WTC11 (cell line): ENCODE measurements around the gene ARHGEF10L. TPM values are rescaled to one million over a fixed set of nuclear protein-coding genes. Genes with fewer than 3 reads are reported as not detected.

Experiments
- ATAC-seq: fragments of 200-7000 bp; cut with Tn5 transposase; 2 replicates; pipeline ENCODE4 v1.10.0; 2021; ENCODE audit warnings: mild to moderate bottlenecking, moderate library complexity
- CTCF ChIA-PET: fragments of 300-600 bp; sonication (Branson Sonifier 250); formaldehyde crosslinking; loops from one replicate; lab custom pipeline; 2021; ENCODE audit warnings: antibody characterized with exemption; lab: Charles Lee
- POLR2A ChIA-PET: fragments of 350-600 bp; sonication (Branson Sonifier 250); formaldehyde crosslinking; loops from one replicate; lab custom pipeline; 2021; ENCODE audit warnings: antibody characterized with exemption; lab: Charles Lee
- DNase-seq: peaks from one replicate; pipeline ENCODE4 v3.0.0; 2021; ENCODE audit warnings: low spot score
- H3K27ac Mint-ChIP-seq: 2 replicates; pipeline ENCODE4 v1.8.0; 2021; ENCODE audit warnings: mixed read lengths
- H3K27me3 Mint-ChIP-seq: 2 replicates; pipeline ENCODE4 v1.8.0; 2021; ENCODE audit warnings: low read depth, mild to moderate bottlenecking, moderate library complexity, mixed read lengths
- H3K36me3 Mint-ChIP-seq: 2 replicates; pipeline ENCODE4 v1.8.0; 2021; ENCODE audit warnings: mixed read lengths
- H3K4me1 Mint-ChIP-seq: 2 replicates; pipeline ENCODE4 v1.8.0; 2022; ENCODE audit warnings: mixed read lengths
- H3K4me3 Mint-ChIP-seq: 2 replicates; pipeline ENCODE4 v1.8.0; 2021; ENCODE audit warnings: mild to moderate bottlenecking, moderate library complexity, mixed read lengths
- H3K9me3 Mint-ChIP-seq: 2 replicates; pipeline ENCODE4 v1.8.0; 2021; ENCODE audit warnings: mixed read lengths
- HMGA2 ChIP-seq: fragments of 250-450 bp; sonication (Bioruptor Pico); IDR thresholded peaks from 2 replicates; pipeline ENCODE4 v1.4.0; 2021; ENCODE audit warnings: mild to moderate bottlenecking, moderate library complexity
- JAZF1 ChIP-seq: fragments of 250-450 bp; sonication (Bioruptor Pico); IDR thresholded peaks from 2 replicates; pipeline ENCODE4 v1.9.0; 2021; ENCODE audit warnings: moderate library complexity, mild to moderate bottlenecking, inconsistent platforms
- MXD4 ChIP-seq: fragments of 250-450 bp; sonication (Bioruptor Pico); IDR thresholded peaks from 2 replicates; pipeline ENCODE4 v1.8.0; 2021; ENCODE audit warnings: mild to moderate bottlenecking, moderate library complexity, borderline replicate concordance
- NFATC4 ChIP-seq: fragments of 250-450 bp; sonication (Bioruptor Pico); IDR thresholded peaks from 2 replicates; pipeline ENCODE4 v1.9.0; 2021; ENCODE audit warnings: mild to moderate bottlenecking
- OVOL2 ChIP-seq: fragments of 250-450 bp; sonication (Bioruptor Pico); IDR thresholded peaks from 2 replicates; pipeline ENCODE4 v1.9.0; 2021; ENCODE audit warnings: mild to moderate bottlenecking, borderline replicate concordance
- SMAD3 ChIP-seq: sonication (generic); formaldehyde crosslinking; IDR thresholded peaks from 2 replicates; pipeline ENCODE4 v1.8.0; 2022; ENCODE audit warnings: missing genetic modification reagents, mild to moderate bottlenecking, borderline replicate concordance
- SMAD4 ChIP-seq: sonication (generic); formaldehyde crosslinking; IDR thresholded peaks from 2 replicates; pipeline ENCODE4 v1.8.0; 2022; ENCODE audit warnings: mild to moderate bottlenecking, missing genetic modification reagents
- TEAD4 ChIP-seq: sonication (generic); formaldehyde crosslinking; IDR thresholded peaks from 2 replicates; pipeline ENCODE4 v1.8.0; 2022; ENCODE audit warnings: mild to moderate bottlenecking, missing genetic modification reagents
- ZBTB21 ChIP-seq: sonication (generic); formaldehyde crosslinking; IDR thresholded peaks from 2 replicates; pipeline ENCODE4 v1.8.1; 2023; ENCODE audit warnings: mild to moderate bottlenecking, missing genetic modification reagents, borderline replicate concordance
- ZNF317 ChIP-seq: sonication (generic); formaldehyde crosslinking; IDR thresholded peaks from 2 replicates; pipeline ENCODE4 v1.8.1; 2023; ENCODE audit warnings: low read depth, mild to moderate bottlenecking, moderate library complexity, missing genetic modification reagents, borderline replicate concordance
- ZNF423 ChIP-seq: fragments of 250-450 bp; sonication (Bioruptor Pico); IDR thresholded peaks from 2 replicates; pipeline ENCODE4 v2.1.2; 2022; ENCODE audit warnings: mild to moderate bottlenecking, moderate library complexity
- ZNF671 ChIP-seq: fragments of 250-450 bp; sonication (Bioruptor Pico); IDR thresholded peaks from 2 replicates; pipeline ENCODE4 v1.8.0; 2021; ENCODE audit warnings: mild to moderate bottlenecking
- total RNA-seq: library from RNA; stranded (reverse); gene quantifications from 3 replicates; pipeline ENCODE4 v1.2.3, GENCODE V29; 2021
- TF ChIP-seq, protein P1 (sequence below): sonication (generic); formaldehyde crosslinking; IDR thresholded peaks from 2 replicates; pipeline ENCODE4 v1.8.1; 2022; ENCODE audit warnings: missing genetic modification reagents, borderline replicate concordance
- TF ChIP-seq, protein P2 (sequence below): sonication (generic); formaldehyde crosslinking; IDR thresholded peaks from 2 replicates; pipeline ENCODE4 v1.8.1; 2022; ENCODE audit warnings: mild to moderate bottlenecking, moderate library complexity, missing genetic modification reagents
- TF ChIP-seq, protein P3 (sequence below): sonication (generic); formaldehyde crosslinking; IDR thresholded peaks from 2 replicates; pipeline ENCODE4 v1.8.1; 2022; ENCODE audit warnings: low read depth, mild to moderate bottlenecking, moderate library complexity, missing genetic modification reagents, borderline replicate concordance
- TF ChIP-seq, protein P4 (sequence below): sonication (generic); formaldehyde crosslinking; IDR thresholded peaks from 2 replicates; pipeline ENCODE4 v1.8.1; 2022; ENCODE audit warnings: mild to moderate bottlenecking, missing genetic modification reagents, moderate library complexity, borderline replicate concordance
- TF ChIP-seq, protein P5 (sequence below): sonication (generic); formaldehyde crosslinking; IDR thresholded peaks from 2 replicates; pipeline ENCODE4 v1.8.0; 2022; ENCODE audit warnings: mild to moderate bottlenecking, missing genetic modification reagents
- TF ChIP-seq, protein P6 (sequence below): sonication (generic); formaldehyde crosslinking; IDR thresholded peaks from 2 replicates; pipeline ENCODE4 v1.8.1; 2023; ENCODE audit warnings: mild to moderate bottlenecking, moderate library complexity, missing genetic modification reagents
- TF ChIP-seq, protein P7 (sequence below): fragments of 250-450 bp; sonication (Bioruptor Pico); IDR thresholded peaks from 2 replicates; pipeline ENCODE4 v1.8.0; 2021; ENCODE audit warnings: mild to moderate bottlenecking
- TF ChIP-seq, protein P8 (sequence below): sonication (generic); formaldehyde crosslinking; IDR thresholded peaks from 2 replicates; pipeline ENCODE4 v1.8.1; 2023; ENCODE audit warnings: mild to moderate bottlenecking, missing genetic modification reagents, moderate library complexity
- TF ChIP-seq, protein P9 (sequence below): fragments of 250-450 bp; sonication (Bioruptor Pico); IDR thresholded peaks from 2 replicates; pipeline ENCODE4 v1.9.0; 2021; ENCODE audit warnings: mild to moderate bottlenecking
- TF ChIP-seq, protein P10 (sequence below): sonication (generic); formaldehyde crosslinking; IDR thresholded peaks from 2 replicates; pipeline ENCODE4 v1.8.1; 2023; ENCODE audit warnings: mild to moderate bottlenecking, missing genetic modification reagents, moderate library complexity
- TF ChIP-seq, protein P11 (sequence below): sonication (generic); formaldehyde crosslinking; IDR thresholded peaks from 2 replicates; pipeline ENCODE4 v1.8.1; 2023; ENCODE audit warnings: mild to moderate bottlenecking, missing genetic modification reagents

The ARHGEF10L gene
- total RNA-seq, 1 experiment from 2014 or later, result 34.4 TPM

DNA sequence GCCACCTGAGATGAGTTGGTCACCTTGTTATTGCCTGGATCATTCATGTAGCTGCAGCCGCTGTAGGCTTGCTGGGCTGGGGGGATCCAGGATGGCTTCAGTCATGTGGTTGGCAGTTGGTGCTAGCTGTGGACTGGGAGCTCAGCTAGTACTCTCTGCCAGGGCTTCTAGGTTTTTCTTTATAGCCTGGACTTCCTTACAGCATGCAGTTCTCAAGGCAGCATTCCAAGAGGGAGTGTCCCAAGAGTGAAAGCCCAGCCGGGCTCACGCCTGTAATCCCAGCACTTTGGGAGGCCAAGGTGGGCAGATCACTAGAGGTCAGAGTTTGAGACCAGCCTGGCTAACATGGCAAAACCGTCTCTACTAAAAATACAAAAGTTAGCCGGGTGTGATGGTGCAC is 192.0 kb downstream of the ARHGEF10L start:
- DNase-seq (no peak), ATAC-seq (no peak)
- no peak overlapping the region for H3K27ac Mint-ChIP-seq
- peaks cover 6% of the 10 kb centered on the region for H3K4me1 Mint-ChIP-seq
- 0 out of 2 replicates have a peak, but pooled peaks cover 5% of the 10 kb centered on the region for H3K9me3 Mint-ChIP-seq
- H3K4me3 Mint-ChIP-seq, result no peak overlapping the region
- no peaks in the 10 kb centered on the region for H3K27me3 Mint-ChIP-seq
- ChIA-PET CTCF (interaction anchor here (0.8 to 2.0 kb wide), 2 partner anchors 9 to 70 kb away, joined by 3 to 6 read pairs; no protein-coding TSS in a partner anchor), POLR2A (no interaction called here)
- TF ChIP-seq OVOL2 (no peak), TEAD4 (CRISPR knock-in tag) (no peak), ZNF317 (no peak), ZBTB21 (CRISPR knock-in tag) (no peak), SMAD3 (CRISPR knock-in tag) (no peak), NFATC4 (CRISPR knock-in tag) (no peak), ZNF671 (CRISPR knock-in tag) (no peak), MXD4 (CRISPR knock-in tag) (no peak)
- TF ChIP-seq, protein P1, sequence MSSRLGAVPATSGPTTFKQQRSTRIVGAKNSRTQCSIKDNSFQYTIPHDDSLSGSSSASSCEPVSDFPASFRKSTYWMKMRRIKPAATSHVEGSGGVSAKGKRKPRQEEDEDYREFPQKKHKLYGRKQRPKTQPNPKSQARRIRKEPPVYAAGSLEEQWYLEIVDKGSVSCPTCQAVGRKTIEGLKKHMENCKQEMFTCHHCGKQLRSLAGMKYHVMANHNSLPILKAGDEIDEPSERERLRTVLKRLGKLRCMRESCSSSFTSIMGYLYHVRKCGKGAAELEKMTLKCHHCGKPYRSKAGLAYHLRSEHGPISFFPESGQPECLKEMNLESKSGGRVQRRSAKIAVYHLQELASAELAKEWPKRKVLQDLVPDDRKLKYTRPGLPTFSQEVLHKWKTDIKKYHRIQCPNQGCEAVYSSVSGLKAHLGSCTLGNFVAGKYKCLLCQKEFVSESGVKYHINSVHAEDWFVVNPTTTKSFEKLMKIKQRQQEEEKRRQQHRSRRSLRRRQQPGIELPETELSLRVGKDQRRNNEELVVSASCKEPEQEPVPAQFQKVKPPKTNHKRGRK (CRISPR knock-in tag), result no peak
- TF ChIP-seq, protein P2, sequence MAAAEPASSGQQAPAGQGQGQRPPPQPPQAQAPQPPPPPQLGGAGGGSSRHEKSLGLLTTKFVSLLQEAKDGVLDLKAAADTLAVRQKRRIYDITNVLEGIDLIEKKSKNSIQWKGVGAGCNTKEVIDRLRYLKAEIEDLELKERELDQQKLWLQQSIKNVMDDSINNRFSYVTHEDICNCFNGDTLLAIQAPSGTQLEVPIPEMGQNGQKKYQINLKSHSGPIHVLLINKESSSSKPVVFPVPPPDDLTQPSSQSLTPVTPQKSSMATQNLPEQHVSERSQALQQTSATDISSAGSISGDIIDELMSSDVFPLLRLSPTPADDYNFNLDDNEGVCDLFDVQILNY (CRISPR knock-in tag), result no peak
- TF ChIP-seq, protein P3, sequence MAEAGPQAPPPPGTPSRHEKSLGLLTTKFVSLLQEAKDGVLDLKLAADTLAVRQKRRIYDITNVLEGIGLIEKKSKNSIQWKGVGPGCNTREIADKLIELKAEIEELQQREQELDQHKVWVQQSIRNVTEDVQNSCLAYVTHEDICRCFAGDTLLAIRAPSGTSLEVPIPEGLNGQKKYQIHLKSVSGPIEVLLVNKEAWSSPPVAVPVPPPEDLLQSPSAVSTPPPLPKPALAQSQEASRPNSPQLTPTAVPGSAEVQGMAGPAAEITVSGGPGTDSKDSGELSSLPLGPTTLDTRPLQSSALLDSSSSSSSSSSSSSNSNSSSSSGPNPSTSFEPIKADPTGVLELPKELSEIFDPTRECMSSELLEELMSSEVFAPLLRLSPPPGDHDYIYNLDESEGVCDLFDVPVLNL, result no peak
- TF ChIP-seq, protein P4, sequence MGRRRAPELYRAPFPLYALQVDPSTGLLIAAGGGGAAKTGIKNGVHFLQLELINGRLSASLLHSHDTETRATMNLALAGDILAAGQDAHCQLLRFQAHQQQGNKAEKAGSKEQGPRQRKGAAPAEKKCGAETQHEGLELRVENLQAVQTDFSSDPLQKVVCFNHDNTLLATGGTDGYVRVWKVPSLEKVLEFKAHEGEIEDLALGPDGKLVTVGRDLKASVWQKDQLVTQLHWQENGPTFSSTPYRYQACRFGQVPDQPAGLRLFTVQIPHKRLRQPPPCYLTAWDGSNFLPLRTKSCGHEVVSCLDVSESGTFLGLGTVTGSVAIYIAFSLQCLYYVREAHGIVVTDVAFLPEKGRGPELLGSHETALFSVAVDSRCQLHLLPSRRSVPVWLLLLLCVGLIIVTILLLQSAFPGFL (CRISPR knock-in tag), result no peak
- TF ChIP-seq, protein P5, sequence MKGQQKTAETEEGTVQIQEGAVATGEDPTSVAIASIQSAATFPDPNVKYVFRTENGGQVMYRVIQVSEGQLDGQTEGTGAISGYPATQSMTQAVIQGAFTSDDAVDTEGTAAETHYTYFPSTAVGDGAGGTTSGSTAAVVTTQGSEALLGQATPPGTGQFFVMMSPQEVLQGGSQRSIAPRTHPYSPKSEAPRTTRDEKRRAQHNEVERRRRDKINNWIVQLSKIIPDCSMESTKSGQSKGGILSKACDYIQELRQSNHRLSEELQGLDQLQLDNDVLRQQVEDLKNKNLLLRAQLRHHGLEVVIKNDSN (CRISPR knock-in tag), result no peak
- TF ChIP-seq, protein P6, sequence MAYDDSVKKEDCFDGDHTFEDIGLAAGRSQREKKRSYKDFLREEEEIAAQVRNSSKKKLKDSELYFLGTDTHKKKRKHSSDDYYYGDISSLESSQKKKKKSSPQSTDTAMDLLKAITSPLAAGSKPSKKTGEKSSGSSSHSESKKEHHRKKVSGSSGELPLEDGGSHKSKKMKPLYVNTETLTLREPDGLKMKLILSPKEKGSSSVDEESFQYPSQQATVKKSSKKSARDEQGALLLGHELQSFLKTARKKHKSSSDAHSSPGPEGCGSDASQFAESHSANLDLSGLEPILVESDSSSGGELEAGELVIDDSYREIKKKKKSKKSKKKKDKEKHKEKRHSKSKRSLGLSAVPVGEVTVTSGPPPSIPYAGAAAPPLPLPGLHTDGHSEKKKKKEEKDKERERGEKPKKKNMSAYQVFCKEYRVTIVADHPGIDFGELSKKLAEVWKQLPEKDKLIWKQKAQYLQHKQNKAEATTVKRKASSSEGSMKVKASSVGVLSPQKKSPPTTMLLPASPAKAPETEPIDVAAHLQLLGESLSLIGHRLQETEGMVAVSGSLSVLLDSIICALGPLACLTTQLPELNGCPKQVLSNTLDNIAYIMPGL (CRISPR knock-in tag), result no peak
- H3K36me3 Mint-ChIP-seq, result no peaks in the 10 kb centered on the region

DNA sequence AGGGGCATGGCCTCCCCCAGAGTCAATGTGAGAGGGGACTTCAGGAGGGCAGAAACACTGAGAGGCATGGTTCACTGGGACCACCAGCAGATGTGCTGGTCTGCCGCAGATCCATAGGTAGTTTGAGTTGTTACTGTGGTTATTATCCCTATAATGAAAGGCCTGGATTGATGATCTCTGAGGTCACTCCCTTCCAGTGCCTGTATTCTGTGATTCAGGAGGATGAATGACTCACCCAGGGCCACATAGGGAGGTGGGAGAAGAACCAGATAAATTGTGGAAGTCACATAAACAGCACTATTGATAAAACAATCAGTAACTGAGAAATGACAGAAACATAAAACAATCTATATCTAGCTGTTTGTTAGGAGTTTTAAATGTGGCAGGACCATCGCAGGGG is 193.0 kb downstream of the ARHGEF10L start:
- Mint-ChIP-seq H3K4me1 (peaks cover 6% of the 10 kb centered on the region), H3K9me3 (0 out of 2 replicates have a peak, but pooled peaks cover 5% of the 10 kb centered on the region), H3K36me3 (no peaks in the 10 kb centered on the region), H3K4me3 (no peak overlapping the region), H3K27ac (no peak overlapping the region), H3K27me3 (no peaks in the 10 kb centered on the region)
- DNase-seq (no peak), ATAC-seq (no peak)
- CTCF ChIA-PET, result interaction anchor here (0.8 to 2.0 kb wide), 3 partner anchors 8 to 71 kb away, joined by 3 to 6 read pairs (median 3); no protein-coding TSS in a partner anchor
- POLR2A ChIA-PET, result no interaction called here
- no peak for TF ChIP-seq HMGA2 (CRISPR knock-in tag)
- TF ChIP-seq JAZF1, result no peak
- TF ChIP-seq ZNF423, result no peak
- TF ChIP-seq, protein P7, sequence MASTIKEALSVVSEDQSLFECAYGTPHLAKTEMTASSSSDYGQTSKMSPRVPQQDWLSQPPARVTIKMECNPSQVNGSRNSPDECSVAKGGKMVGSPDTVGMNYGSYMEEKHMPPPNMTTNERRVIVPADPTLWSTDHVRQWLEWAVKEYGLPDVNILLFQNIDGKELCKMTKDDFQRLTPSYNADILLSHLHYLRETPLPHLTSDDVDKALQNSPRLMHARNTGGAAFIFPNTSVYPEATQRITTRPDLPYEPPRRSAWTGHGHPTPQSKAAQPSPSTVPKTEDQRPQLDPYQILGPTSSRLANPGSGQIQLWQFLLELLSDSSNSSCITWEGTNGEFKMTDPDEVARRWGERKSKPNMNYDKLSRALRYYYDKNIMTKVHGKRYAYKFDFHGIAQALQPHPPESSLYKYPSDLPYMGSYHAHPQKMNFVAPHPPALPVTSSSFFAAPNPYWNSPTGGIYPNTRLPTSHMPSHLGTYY, result no peak
- TF ChIP-seq, protein P8, sequence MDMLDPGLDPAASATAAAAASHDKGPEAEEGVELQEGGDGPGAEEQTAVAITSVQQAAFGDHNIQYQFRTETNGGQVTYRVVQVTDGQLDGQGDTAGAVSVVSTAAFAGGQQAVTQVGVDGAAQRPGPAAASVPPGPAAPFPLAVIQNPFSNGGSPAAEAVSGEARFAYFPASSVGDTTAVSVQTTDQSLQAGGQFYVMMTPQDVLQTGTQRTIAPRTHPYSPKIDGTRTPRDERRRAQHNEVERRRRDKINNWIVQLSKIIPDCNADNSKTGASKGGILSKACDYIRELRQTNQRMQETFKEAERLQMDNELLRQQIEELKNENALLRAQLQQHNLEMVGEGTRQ, result no peak
- TF ChIP-seq, protein P9, sequence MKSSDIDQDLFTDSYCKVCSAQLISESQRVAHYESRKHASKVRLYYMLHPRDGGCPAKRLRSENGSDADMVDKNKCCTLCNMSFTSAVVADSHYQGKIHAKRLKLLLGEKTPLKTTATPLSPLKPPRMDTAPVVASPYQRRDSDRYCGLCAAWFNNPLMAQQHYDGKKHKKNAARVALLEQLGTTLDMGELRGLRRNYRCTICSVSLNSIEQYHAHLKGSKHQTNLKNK (CRISPR knock-in tag), result no peak
- TF ChIP-seq, protein P10, sequence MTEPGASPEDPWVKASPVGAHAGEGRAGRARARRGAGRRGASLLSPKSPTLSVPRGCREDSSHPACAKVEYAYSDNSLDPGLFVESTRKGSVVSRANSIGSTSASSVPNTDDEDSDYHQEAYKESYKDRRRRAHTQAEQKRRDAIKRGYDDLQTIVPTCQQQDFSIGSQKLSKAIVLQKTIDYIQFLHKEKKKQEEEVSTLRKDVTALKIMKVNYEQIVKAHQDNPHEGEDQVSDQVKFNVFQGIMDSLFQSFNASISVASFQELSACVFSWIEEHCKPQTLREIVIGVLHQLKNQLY (CRISPR knock-in tag), result no peak
- TF ChIP-seq, protein P11, sequence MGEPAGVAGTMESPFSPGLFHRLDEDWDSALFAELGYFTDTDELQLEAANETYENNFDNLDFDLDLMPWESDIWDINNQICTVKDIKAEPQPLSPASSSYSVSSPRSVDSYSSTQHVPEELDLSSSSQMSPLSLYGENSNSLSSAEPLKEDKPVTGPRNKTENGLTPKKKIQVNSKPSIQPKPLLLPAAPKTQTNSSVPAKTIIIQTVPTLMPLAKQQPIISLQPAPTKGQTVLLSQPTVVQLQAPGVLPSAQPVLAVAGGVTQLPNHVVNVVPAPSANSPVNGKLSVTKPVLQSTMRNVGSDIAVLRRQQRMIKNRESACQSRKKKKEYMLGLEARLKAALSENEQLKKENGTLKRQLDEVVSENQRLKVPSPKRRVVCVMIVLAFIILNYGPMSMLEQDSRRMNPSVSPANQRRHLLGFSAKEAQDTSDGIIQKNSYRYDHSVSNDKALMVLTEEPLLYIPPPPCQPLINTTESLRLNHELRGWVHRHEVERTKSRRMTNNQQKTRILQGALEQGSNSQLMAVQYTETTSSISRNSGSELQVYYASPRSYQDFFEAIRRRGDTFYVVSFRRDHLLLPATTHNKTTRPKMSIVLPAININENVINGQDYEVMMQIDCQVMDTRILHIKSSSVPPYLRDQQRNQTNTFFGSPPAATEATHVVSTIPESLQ (CRISPR knock-in tag), result no peak
- no peak for TF ChIP-seq SMAD4 (CRISPR knock-in tag)
